Suprapubic skin (tissue), 3 donors: Measurements from ENCODE around the gene CERS3.

Experiments
- POLR2AphosphoS5 ChIP-seq, 3 donors: sonication (generic); formaldehyde crosslinking; IDR thresholded peaks; one replicate each; pipeline ENCODE4 v1.6.1; 2017; ENCODE audit warnings: antibody characterized with exemption in 3 of 3
- TF ChIP-seq, protein P1 (sequence below), 2 donors: fragments of 200-600 bp in 1 of 2; fragments of 450-650 bp in 1 of 2; sonication (generic) in 1 of 2; IDR thresholded peaks; one replicate each; pipeline ENCODE4 v1.5.1; 2016 to 2019; ENCODE audit warnings: antibody characterized with exemption in 2 of 2, mild to moderate bottlenecking in 1 of 2, moderate library complexity in 1 of 2

DNA sequence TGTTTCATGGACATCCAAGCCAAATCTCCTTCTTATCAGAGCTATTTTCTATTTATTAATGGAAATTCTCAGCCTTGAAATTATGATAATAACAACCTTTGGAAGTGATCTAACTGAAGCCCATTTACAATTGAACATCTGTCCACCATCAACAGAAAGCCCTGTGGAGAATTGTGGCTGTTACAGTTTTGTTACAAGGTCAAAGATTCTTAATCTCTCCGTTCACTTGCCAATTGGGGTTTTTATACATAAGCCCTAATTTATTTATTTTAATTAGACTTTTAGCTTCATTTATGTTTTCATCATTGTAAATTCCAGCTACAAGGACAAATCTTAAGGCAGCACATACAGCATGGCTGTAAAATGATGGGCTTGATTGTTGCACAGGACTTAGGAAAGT lies 3.3 kb downstream of the CERS3 start:
- no peak for TF ChIP-seq POLR2AphosphoS5 (IDR thresholded peaks at IDR 0.05)
- TF ChIP-seq, protein P1, sequence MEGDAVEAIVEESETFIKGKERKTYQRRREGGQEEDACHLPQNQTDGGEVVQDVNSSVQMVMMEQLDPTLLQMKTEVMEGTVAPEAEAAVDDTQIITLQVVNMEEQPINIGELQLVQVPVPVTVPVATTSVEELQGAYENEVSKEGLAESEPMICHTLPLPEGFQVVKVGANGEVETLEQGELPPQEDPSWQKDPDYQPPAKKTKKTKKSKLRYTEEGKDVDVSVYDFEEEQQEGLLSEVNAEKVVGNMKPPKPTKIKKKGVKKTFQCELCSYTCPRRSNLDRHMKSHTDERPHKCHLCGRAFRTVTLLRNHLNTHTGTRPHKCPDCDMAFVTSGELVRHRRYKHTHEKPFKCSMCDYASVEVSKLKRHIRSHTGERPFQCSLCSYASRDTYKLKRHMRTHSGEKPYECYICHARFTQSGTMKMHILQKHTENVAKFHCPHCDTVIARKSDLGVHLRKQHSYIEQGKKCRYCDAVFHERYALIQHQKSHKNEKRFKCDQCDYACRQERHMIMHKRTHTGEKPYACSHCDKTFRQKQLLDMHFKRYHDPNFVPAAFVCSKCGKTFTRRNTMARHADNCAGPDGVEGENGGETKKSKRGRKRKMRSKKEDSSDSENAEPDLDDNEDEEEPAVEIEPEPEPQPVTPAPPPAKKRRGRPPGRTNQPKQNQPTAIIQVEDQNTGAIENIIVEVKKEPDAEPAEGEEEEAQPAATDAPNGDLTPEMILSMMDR (IDR thresholded peaks at IDR 0.05) = no peak
